Fibroblast of pulmonary artery (primary cell): ENCODE measurements around the gene EFNA2.

ENCODE experiments used
- DNase-seq: peaks from one replicate; pipeline ENCODE4 v3.0.0-alpha.2; 2010; ENCODE audit warnings: low read depth
- H3K4me3 ChIP-seq: replicated peaks from 2 replicates; pipeline ENCODE4 v1.5.1; 2011; ENCODE audit warnings: low read depth, mild to moderate bottlenecking, control low read depth, low read length, moderate library complexity
- TF ChIP-seq, protein P1 (sequence below): IDR thresholded peaks from 2 replicates; pipeline ENCODE4 v1.5.1; 2011; ENCODE audit warnings: mild to moderate bottlenecking, control low read depth, low read length, inconsistent platforms; ENCODE audit errors: missing control alignments

EFNA2 gene

GRCh38 chr19:1271528-1272422, 13.9 kb upstream of the EFNA2 start:
- peak overlapping the region; percentile 87 for H3K4me3 ChIP-seq
- TF ChIP-seq, protein P1, sequence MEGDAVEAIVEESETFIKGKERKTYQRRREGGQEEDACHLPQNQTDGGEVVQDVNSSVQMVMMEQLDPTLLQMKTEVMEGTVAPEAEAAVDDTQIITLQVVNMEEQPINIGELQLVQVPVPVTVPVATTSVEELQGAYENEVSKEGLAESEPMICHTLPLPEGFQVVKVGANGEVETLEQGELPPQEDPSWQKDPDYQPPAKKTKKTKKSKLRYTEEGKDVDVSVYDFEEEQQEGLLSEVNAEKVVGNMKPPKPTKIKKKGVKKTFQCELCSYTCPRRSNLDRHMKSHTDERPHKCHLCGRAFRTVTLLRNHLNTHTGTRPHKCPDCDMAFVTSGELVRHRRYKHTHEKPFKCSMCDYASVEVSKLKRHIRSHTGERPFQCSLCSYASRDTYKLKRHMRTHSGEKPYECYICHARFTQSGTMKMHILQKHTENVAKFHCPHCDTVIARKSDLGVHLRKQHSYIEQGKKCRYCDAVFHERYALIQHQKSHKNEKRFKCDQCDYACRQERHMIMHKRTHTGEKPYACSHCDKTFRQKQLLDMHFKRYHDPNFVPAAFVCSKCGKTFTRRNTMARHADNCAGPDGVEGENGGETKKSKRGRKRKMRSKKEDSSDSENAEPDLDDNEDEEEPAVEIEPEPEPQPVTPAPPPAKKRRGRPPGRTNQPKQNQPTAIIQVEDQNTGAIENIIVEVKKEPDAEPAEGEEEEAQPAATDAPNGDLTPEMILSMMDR, result no peak

GRCh38 chr19:1272423-1273262, 13.0 kb upstream of the EFNA2 start:
- DNase-seq, result no peak
- H3K4me3 ChIP-seq, result no peak overlapping the region
- TF ChIP-seq, protein P1, result no peak

More at GRCh38 chr19:1271528-1272422, 13.9 kb upstream of the EFNA2 start:
- DNase-seq, result no peak

DNA sequence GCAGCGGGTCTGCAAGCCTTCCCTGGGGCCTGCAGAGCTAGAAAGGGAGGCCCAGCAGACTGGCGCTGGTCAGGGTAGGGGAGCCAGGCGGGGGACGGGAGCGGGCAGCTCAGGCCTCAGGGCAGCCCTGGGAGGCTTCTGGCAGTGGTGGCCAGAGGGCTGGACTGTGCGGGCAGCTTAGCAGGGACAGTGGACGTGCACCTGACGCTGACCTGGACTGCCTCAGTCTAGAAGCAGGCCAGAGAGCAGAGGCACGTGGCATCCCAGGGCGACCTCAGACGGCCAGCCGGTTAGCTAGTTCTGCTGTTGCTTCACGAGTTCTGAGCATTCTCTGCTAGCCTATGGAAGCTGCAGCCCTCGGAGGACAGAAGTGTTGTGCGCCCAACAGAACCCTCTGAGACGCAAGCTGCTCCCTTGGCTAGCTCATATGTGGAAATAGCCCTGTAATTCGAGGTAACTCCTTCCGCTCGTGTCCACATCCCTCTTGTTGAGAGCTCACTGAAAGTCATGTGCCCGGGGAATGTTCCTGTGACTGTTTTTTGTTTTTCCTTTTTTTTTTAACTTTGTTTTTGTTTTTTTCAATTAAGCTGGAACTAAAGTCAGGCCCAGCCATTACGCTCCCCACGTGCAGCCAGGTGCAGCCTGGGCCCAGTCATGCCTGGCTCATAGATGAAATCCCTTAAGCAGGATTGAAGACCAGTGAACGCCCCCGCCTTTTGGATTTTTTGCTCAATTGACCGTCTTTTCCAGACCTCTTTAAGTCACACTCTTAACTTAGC, 12.2 kb upstream of the EFNA2 start:
- H3K4me3 ChIP-seq, result no peak overlapping the region
- TF ChIP-seq, protein P1, result no peak
- DNase-seq, result no peak

GRCh38 chr19:1274081-1274851, 11.4 kb upstream of the EFNA2 start:
- TF ChIP-seq, protein P1, result no peak
- no peak for DNase-seq
- peak overlapping the region; percentile 51 for H3K4me3 ChIP-seq

DNA sequence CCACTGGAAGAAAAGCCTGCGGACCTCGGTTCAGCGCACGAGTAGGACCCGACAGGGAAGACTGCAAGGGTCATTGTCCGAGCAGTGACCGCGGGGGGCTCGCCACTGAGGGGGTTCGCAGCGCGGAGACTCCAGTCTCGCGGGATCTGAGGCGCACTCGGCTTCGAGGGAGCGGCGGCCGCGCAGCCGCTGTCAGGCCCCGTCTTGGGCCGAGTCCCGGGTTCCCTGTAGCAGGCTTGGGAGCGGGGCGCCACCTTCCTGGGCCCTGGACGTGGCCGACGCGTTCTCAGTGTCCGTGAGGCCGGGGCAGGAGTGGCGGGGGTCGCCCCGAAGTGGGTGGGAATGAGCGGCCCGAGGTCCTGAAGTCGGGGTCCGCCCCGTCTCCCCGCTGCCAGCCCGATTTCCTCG, 10.8 kb upstream of the EFNA2 start:
- TF ChIP-seq, protein P1, result no peak
- H3K4me3 ChIP-seq, result peak overlapping the region; percentile 51
- no peak for DNase-seq
